Right atrium auricular region (tissue), 2 donors: ENCODE data around the gene CD300LD. TPM values are rescaled to one million over a fixed set of nuclear protein-coding genes. Genes with fewer than 3 reads are reported as not detected.
"Not testable (repeated sequence)": the region's sequence is repeated elsewhere in the genome, so short reads cannot be mapped to it uniquely, and the experiment has no call there.

Experiments
- DNase-seq: peaks from one replicate; pipeline ENCODE4 v3.0.0-alpha.2; 2019; ENCODE audit warnings: low spot score
- H3K27ac ChIP-seq, 2 donors: fragments of 200-600 bp; sonication (generic); 1 replicate in 1 of 2; 2 replicates in 1 of 2; pipeline ENCODE4 v1.5.1; 2016 to 2019
- H3K27me3 ChIP-seq, 2 donors: fragments of 200-600 bp; sonication (generic); one replicate each; pipeline versions ENCODE4 v1.5.1 to v1.6.0; 2017 to 2019
- H3K36me3 ChIP-seq: fragments of 200-600 bp; sonication (generic); one replicate; pipeline ENCODE4 v1.5.1; 2016
- H3K4me1 ChIP-seq, 2 donors: fragments of 200-600 bp; sonication (generic); one replicate each; pipeline versions ENCODE4 v1.5.1 to v1.6.0; 2017 to 2019
- H3K4me3 ChIP-seq, 2 donors: fragments of 200-600 bp; sonication (generic); 1 replicate in 1 of 2; 2 replicates in 1 of 2; pipeline ENCODE4 v1.5.1; 2017 to 2019; ENCODE audit warnings: mild to moderate bottlenecking in 1 of 2, moderate library complexity in 1 of 2
- H3K9me3 ChIP-seq, 2 donors: fragments of 200-600 bp; sonication (generic); one replicate each; pipeline ENCODE4 v1.5.1; 2019
- total RNA-seq, 2 donors: library from RNA; depleted of rRNA; stranded (reverse); fragments of >200 nt; gene quantifications; one replicate each; pipeline ENCODE4 v1.1.0, GENCODE V29; 2016
- TF ChIP-seq, protein P1 (sequence below), 2 donors: fragments of 200-600 bp; sonication (generic); IDR thresholded peaks; one replicate each; pipeline ENCODE4 v1.5.1; 2019; ENCODE audit warnings: antibody characterized with exemption in 2 of 2

The CD300LD gene
- total RNA-seq, 2 donors from 2014 or later = not detected

DNA sequence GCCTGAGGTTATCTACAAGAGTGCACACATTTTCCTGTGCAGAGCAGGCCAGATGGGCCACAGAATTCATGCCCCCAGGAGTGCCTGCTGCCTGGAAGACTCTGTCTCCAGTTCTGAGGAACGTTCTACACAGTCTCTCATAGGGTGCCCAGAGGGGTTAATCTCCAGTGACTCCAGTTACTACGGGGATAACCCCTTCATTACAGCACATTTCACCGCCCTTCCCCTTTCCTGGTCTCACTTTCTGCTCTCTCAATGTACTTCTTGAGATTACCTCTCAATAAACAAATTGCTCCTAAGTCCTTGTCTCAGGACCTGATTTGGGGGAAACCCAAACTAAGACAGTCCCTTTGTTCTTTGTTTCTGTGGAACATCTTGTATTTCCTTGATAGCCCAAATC is 30.5 kb downstream of the CD300LD start:
- Histone ChIP-seq H3K27ac (no peak overlapping the region), H3K9me3 (no peaks in the 10 kb centered on the region), H3K36me3 (no peaks in the 10 kb centered on the region), H3K4me3 (no peak overlapping the region), H3K4me1 (no peaks in the 10 kb centered on the region), H3K27me3 (no peaks in the 10 kb centered on the region)
- TF ChIP-seq, protein P1, sequence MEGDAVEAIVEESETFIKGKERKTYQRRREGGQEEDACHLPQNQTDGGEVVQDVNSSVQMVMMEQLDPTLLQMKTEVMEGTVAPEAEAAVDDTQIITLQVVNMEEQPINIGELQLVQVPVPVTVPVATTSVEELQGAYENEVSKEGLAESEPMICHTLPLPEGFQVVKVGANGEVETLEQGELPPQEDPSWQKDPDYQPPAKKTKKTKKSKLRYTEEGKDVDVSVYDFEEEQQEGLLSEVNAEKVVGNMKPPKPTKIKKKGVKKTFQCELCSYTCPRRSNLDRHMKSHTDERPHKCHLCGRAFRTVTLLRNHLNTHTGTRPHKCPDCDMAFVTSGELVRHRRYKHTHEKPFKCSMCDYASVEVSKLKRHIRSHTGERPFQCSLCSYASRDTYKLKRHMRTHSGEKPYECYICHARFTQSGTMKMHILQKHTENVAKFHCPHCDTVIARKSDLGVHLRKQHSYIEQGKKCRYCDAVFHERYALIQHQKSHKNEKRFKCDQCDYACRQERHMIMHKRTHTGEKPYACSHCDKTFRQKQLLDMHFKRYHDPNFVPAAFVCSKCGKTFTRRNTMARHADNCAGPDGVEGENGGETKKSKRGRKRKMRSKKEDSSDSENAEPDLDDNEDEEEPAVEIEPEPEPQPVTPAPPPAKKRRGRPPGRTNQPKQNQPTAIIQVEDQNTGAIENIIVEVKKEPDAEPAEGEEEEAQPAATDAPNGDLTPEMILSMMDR (IDR thresholded peaks at IDR 0.05) = no peak
- DNase-seq = no peak

DNA sequence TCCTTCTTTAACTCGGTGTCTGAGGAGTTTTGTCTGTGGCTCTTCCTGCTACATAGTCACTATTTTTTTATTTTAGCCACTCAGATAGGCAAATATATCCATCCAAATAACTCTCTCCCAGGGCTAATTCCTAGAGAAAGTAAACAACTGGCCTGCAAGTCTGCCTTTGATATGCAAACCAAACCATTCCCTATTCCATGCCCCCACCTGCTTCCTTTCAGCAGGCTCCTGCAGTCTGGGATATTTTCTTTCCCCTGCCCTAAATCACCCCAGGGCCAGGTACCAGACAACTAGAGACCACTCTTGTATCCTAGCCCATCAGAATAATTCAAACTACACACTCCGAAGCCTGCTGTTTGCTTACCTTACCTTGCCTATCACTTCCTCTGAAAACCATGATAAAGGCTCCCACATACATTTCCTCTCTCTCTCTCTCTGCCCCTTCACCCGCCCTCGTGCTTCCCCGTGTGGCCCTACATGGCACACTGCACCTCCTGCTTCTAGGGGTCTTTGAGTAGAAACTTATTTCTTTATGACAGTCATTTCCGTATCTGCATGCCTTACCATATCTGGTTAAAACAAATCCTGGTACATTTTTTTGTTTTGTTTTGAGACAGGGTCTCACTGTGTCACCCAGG is 33.1 kb downstream of the CD300LD start:
- Histone ChIP-seq H3K36me3 (no peaks in the 10 kb centered on the region), H3K4me3 (no peak overlapping the region), H3K27me3 (no peaks in the 10 kb centered on the region), H3K4me1 (no peaks in the 10 kb centered on the region), H3K9me3 (no peaks in the 10 kb centered on the region), H3K27ac (no peak overlapping the region)
- TF ChIP-seq, protein P1 (IDR thresholded peaks at IDR 0.05) = no peak
- no peak for DNase-seq

DNA sequence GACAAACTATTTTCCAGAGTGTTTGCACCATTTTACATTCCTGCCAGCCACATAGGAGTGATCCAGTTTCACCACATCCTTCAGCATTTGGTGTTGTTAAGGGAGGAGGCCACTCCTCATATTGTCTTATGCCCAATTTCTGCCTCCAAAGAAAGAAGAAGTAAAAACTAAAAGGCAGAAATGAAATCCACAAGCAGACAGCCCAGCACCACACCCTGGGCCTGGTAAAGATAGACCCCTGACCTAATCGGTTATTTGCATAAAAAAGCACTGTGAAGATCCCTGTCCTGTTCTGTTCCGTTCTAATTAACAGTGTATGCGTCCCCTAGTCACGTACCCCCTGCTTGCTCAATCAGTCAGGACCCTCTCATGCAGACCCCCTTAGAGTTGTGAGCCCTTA is 33.7 kb downstream of the CD300LD start:
- not testable (repeated sequence) for H3K4me1 ChIP-seq, H3K27ac ChIP-seq, H3K27me3 ChIP-seq, DNase-seq, H3K9me3 ChIP-seq, H3K4me3 ChIP-seq, H3K36me3 ChIP-seq

DNA sequence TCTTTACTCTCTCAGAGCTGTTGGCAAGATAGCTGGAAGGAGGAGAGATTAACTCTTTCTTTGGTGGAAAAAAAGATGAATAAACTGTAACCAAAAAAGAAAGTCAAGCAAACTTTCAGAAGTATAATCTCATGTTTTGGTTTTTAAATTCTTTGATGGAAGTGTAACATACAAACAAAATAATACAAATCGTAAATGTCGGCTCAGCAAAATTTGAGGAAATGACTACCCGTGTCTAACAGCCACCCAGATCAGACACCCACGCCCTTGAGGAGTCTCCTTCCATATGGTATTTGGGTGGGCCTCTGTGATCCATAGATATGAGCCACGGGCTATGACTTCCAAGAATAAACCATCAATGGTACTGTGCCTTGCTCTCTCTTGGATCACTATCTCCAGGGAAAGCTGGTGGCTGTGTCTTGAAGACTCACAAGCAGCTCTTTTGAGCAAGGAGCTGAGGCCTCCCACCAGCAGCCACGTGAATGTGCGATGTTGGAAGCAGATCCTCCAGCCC is 36.6 kb downstream of the CD300LD start:
- Histone ChIP-seq H3K27me3 (no peaks in the 10 kb centered on the region), H3K36me3 (no peaks in the 10 kb centered on the region), H3K4me3 (no peak overlapping the region), H3K4me1 (no peaks in the 10 kb centered on the region), H3K27ac (no peak overlapping the region), H3K9me3 (no peaks in the 10 kb centered on the region)
- TF ChIP-seq, protein P1 (IDR thresholded peaks at IDR 0.05) = no peak
- DNase-seq = no peak

DNA sequence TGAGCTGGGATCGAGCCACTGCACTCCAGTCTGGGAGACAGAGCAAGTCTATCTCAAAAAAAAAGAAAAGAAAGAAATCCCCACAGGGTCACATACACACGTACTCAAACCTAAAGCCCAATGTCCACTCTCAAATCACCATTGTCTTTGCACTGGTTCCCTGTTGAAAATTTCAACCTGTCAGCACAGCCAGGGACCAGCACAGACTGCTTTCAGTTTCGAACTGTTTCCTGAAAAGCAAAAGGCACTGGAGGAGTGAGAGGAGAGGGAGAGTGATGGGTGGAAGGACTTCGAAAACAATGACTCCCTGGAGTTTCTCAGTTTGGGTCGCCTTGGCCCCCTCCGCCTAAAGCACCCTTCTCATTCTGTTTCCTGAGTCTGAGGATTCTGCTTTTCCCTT is 37.2 kb downstream of the CD300LD start:
- H3K27me3 ChIP-seq = no peaks in the 10 kb centered on the region
- no peak for DNase-seq
- H3K9me3 ChIP-seq = no peaks in the 10 kb centered on the region
- no peaks in the 10 kb centered on the region for H3K4me1 ChIP-seq
- TF ChIP-seq, protein P1 (IDR thresholded peaks at IDR 0.05) = no peak
- H3K27ac ChIP-seq = no peak overlapping the region
- no peaks in the 10 kb centered on the region for H3K36me3 ChIP-seq
- H3K4me3 ChIP-seq = no peak overlapping the region

DNA sequence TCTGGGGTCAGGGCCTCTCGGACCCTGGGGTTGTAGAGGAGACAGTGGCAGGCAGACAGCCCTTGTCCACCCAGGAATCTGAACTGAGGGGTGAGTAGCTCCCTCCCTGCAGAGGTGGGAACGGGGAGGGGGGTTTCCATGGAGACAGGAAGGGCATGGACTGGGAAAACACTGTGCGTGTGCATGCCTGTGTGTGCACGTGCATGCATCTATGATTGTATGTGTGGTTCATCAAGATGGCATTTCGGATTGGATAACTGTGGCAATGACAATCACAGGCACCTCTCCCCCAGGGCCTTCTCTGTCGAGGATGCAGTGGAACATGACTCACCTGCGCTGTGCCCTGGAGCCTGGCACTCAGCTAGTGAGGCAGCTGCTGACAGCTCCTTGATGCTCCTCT is 40.0 kb downstream of the CD300LD start:
- Histone ChIP-seq H3K27ac (no peak overlapping the region), H3K4me1 (no peaks in the 10 kb centered on the region), H3K27me3 (no peaks in the 10 kb centered on the region), H3K4me3 (no peak overlapping the region), H3K9me3 (no peaks in the 10 kb centered on the region), H3K36me3 (no peaks in the 10 kb centered on the region)
- DNase-seq = no peak
- TF ChIP-seq, protein P1 (IDR thresholded peaks at IDR 0.05) = no peak
